Activated CD8-positive, alpha-beta memory T cell treated with anti-CD3 and anti-CD28 coated beads for 48 hours (primary cell): ENCODE results near the gene SYT7.

Experiments used
- DNase-seq, 3 experiments: peaks; one replicate each; pipeline ENCODE4 v3.0.0-alpha.2; 2020; ENCODE audit warnings: low read depth in 2 of 3, low spot score in 2 of 3

The SYT7 gene

GRCh38 chr11:61539006-61539405 is 41.9 kb downstream of the SYT7 start:
- no peak for DNase-seq

- no peak for DNase-seq
These were observed 42.3 kb downstream of the SYT7 start for GRCh38 chr11:61538636-61538961.

DNA sequence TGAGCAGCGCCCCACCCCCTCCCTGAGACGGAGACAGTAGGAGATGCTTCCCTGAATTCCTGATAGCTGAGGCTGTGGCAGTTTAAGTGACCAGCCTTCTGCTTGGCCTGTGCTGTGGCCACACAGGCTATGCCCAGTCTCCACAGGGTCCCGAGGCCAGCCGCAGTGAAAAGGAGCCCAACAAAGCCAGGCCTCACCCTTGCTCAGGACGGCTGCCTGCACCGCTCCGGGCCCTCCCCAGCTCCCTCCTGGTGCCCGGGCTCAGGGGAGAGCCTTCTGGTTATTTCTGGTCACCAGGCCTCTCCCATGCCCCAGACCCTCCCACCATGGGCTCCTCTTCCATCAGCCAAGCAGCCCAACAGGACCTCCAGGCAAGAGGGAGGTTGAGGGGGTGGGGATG is 43.5 kb downstream of the SYT7 start:
- no peak for DNase-seq

DNA sequence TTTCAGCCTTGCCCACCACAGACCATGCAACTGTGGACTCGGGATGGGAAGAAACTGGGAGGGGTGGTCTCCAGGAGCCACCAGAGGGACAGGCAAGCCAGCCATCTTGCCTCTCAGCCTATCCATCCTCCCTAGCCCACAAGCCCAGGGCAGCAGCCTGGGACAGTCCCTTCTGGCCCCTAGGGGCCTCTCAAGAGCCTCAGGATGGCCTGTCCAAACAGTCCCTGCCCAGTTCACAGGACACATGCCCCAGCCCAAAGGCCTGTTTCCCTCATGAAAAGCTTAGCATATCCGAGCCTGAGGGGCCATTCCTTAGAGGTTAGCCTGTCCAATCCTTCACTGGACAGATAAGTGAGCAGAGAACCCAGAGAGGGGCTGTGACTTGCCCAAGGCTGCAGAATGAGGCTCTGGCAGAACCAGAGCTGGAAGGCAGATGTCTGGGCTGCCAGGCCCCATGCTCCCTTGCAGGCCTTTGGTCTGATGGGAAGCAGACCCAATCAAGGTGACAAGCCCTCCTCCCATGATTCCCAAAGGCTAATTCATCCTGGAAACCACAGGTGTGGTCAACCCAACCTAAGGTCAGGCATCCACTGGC is 44.1 kb downstream of the SYT7 start:
- DNase-seq, result no peak

DNA sequence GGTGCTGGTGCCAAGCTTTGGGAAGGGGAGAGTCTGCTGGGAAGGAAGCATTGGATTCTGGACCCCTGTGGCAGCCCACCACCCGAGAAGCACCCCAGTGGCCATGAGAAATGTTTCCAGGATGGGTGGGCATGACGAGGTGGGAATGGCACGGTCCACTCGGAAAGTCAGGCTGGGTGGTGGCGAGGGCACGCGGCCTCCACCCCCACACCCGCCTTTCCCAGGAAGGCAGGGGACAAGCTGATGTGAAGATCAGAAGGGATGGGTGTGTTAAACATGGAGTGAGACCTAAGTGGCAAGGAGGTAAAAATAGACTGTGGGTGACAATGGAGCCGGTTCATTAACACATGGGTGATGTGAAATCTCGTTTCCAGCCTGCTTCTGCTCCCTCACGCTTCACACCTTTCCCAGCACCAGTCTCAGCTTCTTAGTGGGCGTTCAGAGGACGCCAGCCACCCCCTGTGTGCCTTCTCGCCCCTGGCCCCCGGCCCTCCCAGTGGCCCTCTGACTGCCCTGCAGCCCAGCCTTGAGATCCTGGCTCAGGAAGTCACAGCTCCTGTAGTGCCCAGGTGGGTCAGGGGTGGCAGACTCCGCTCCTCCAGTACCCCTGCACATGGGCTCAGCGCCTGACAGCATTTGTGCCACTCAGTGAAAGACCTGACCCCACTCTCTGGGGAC is 44.7 kb downstream of the SYT7 start:
- no peak for DNase-seq

GRCh38 chr11:61534933-61535839 is 45.7 kb downstream of the SYT7 start:
- no peak for DNase-seq

- no peak for DNase-seq
These were observed 46.6 kb downstream of the SYT7 start for GRCh38 chr11:61534025-61534932.

GRCh38 chr11:61533401-61533800 is 47.5 kb downstream of the SYT7 start:
- no peak for DNase-seq

GRCh38 chr11:61533039-61533375 is 47.9 kb downstream of the SYT7 start:
- no peak for DNase-seq

GRCh38 chr11:61532134-61533038 is 48.5 kb downstream of the SYT7 start:
- DNase-seq, result peak in 1 of 3 experiments; percentile 21

GRCh38 chr11:61531044-61531443 is 49.8 kb downstream of the SYT7 start:
- DNase-seq, result no peak

- no peak for DNase-seq
These were observed 51.2 kb downstream of the SYT7 start for GRCh38 chr11:61529537-61530225.

DNA sequence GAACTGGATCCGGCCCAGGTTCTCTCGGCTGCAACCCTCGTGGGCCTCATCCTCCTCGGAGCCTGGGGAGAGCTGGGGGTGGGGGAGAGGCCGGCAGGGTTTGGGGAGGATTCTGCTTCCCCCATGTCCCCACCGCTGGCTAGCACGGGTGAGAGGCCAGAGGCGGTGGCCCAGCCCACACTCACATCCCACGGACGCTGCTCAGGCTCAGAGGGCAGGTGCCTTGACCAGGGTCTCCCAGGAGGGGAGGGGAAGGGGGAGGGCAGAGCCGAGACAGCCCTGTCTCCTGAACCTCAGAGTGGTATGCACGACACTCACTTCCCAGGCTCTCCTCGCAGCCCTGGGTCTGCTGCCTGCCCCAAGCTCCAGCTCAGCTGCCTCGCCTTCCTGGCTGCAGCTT is 52.8 kb downstream of the SYT7 start:
- no peak for DNase-seq

GRCh38 chr11:61526956-61527731 is 53.7 kb downstream of the SYT7 start:
- no peak for DNase-seq

DNA sequence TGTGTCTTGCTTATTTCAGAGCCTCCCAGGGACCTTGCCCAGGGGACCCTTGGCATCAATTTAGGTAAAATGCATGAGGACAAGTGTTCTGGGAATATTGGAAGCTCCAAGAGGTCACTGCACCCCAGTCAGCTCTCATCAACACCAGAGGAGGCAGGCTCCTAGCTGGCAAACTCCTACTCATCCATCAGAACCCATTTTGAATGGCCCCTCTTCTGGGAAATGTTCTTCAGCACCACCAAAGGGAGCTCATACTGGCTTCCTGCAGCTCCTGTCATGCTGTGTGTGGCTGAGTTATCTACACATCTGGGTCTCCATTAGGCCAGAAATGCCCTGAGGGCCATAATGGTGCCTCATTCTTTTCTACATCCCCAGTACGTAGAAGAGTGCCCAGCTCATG is 54.6 kb downstream of the SYT7 start:
- no peak for DNase-seq

DNA sequence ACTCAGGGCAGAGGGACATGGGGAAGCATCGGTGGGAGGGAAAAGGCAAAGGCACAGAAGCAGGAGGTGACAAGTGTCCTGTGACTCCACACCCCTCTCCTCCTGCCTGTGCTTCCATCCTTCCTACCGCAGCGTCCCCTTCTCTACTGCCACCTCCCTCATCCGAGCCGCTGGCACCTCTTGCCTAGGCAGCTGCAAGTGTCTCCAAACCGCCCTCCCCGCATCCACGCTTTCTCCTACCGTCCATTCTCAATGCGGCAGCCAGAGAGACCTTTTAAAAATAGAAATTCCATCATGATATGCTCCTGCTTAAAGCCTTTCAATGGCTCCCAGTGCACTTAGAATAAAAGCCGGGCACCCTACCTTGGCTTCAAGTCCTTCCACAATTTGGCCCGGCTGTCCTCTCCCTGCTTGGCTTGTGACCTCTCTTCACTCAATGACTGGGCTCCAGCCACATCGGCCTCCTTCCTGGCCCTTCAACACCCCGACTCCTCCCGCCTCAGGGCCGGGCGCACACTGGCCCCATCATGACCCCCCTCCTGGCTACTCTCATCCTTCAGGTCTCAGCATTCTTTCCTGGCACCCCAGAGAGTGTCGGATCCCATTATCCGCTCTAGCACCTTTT is 55.8 kb downstream of the SYT7 start:
- DNase-seq, result no peak

DNA sequence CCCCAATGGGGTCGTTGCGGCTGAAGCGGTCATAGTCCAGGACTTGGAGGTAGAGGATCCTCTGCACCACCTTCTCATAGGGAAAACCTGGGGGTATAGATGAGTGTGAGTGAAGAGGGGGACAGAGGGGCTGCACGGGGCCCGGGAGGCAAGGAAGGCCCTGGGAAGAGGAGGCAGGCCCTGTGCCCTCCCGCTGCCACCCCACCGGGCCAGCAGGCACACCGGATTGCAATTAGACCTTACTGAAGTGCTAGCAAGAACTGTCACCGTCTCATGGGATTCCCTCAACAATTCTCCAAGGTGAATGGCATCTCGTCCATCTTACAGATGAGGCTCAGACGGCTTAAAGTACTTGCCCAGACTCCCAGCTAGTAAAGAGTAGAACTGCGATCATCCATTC is 56.4 kb downstream of the SYT7 start:
- no peak for DNase-seq

DNA sequence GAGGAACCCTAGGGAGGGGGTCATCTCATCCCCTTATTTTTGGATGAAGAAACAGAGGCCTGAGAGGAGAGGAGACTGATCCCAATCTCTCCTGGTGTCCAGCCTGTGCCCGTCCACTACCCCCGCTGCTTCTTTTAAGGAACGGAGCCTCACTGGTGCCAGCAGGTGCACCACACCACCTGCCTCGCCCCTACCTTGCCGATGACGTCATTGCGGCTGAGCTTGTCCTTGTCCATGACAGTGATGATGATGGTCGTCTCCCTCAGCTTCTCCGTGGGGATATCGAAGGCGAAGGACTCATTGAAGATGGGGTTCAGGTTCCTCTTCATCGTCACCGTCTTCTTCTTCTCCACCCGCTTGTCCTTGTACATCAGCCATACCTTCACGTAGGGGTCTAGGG is 58.0 kb downstream of the SYT7 start:
- no peak for DNase-seq
